Transverse colon (tissue), 4 donors: ENCODE results near the gene INPP4B.

Source experiments
- CTCF ChIP-seq, 5 experiments: fragments of 200-600 bp in 3 of 5; fragments of 450-650 bp in 2 of 5; sonication (generic) in 3 of 5; IDR thresholded peaks; 1 replicate in 2 of 5; 2 replicates in 3 of 5; pipeline ENCODE4 v1.5.1; 2016 to 2017; ENCODE audit warnings: antibody characterized with exemption in 5 of 5, inconsistent platforms in 3 of 5, mild to moderate bottlenecking in 2 of 5, moderate library complexity in 1 of 5
- EP300 ChIP-seq: sonication (generic); formaldehyde crosslinking; IDR thresholded peaks from one replicate; pipeline ENCODE4 v1.6.1; 2017; ENCODE audit warnings: antibody characterized with exemption, low read depth
- POLR2A ChIP-seq: fragments of 450-650 bp; IDR thresholded peaks from one replicate; pipeline ENCODE4 v1.6.1; 2016; ENCODE audit warnings: antibody characterized with exemption, mild to moderate bottlenecking, moderate library complexity
- POLR2AphosphoS5 ChIP-seq, 3 donors: sonication (generic); formaldehyde crosslinking; IDR thresholded peaks; one replicate each; pipeline ENCODE4 v1.6.1; 2016; ENCODE audit warnings: antibody characterized with exemption in 3 of 3

GRCh38 chr4:142778900-142779299, 67.2 kb downstream of the INPP4B start:
- TF ChIP-seq POLR2A (no peak), CTCF (IDR thresholded peaks at IDR 0.05) (no peak), POLR2AphosphoS5 (IDR thresholded peaks at IDR 0.05) (no peak), EP300 (no peak)
